Measurements from ENCODE around the gene ARL15.

DNA sequence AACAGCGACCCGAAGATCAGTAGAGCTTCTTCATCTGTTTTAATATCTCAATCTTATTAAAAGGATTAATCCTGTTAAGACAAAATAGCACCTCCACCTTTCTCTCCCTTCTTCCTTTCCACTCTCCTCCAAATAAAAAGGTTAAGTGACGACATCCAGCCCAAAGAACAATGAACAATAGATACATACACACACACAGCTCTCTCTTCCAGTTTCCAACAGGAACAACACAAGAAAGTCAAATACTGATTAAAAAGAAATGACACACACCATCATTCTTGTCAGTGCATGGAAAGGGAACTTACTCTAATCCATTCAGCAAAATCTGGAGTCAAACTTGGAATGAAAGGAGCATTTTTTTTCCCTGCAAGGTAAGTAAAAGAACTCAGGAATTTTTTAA is 2.8 kb downstream of the ARL15 start:
- TF ChIP-seq, protein P1, sequence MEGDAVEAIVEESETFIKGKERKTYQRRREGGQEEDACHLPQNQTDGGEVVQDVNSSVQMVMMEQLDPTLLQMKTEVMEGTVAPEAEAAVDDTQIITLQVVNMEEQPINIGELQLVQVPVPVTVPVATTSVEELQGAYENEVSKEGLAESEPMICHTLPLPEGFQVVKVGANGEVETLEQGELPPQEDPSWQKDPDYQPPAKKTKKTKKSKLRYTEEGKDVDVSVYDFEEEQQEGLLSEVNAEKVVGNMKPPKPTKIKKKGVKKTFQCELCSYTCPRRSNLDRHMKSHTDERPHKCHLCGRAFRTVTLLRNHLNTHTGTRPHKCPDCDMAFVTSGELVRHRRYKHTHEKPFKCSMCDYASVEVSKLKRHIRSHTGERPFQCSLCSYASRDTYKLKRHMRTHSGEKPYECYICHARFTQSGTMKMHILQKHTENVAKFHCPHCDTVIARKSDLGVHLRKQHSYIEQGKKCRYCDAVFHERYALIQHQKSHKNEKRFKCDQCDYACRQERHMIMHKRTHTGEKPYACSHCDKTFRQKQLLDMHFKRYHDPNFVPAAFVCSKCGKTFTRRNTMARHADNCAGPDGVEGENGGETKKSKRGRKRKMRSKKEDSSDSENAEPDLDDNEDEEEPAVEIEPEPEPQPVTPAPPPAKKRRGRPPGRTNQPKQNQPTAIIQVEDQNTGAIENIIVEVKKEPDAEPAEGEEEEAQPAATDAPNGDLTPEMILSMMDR (conservative IDR thresholded peaks at IDR 0.05; ENCODE audit: low read depth, low read length) = no peak
- no peak for TF ChIP-seq EZH2 (IDR thresholded peaks at IDR 0.05; ENCODE audit: borderline replicate concordance, low read depth, low read length, poor library complexity, severe bottlenecking)
